HG03432 (cell line): ENCODE data around the gene CLIC5.

Experiments
- ATAC-seq: cut with Tn5 transposase; IDR thresholded peaks from one replicate; pipeline ENCODE4 v1.9.1; 2021; ENCODE audit warnings: mild to moderate bottlenecking, moderate library complexity; ENCODE audit not compliant: unreplicated experiment

Gene CLIC5

GRCh38 chr6:45900808-45901752, 114.6 kb downstream of the CLIC5 start:
- no peak for ATAC-seq

- ATAC-seq, result no peak
Measured at GRCh38 chr6:45899683-45899946, 116.0 kb downstream of the CLIC5 start.

- no peak for ATAC-seq
Measured at GRCh38 chr6:45898941-45899682, 116.5 kb downstream of the CLIC5 start.

GRCh38 chr6:45896783-45897441, 118.7 kb downstream of the CLIC5 start:
- no peak for ATAC-seq

GRCh38 chr6:45895569-45895968, 120.1 kb downstream of the CLIC5 start:
- no peak for ATAC-seq

GRCh38 chr6:45892696-45893245, 122.9 kb downstream of the CLIC5 start:
- no peak for ATAC-seq

GRCh38 chr6:45892196-45892595, 123.5 kb downstream of the CLIC5 start:
- ATAC-seq, result no peak

GRCh38 chr6:45886776-45887175, 128.9 kb downstream of the CLIC5 start:
- ATAC-seq, result no peak

GRCh38 chr6:45884336-45884735, 131.3 kb downstream of the CLIC5 start:
- no peak for ATAC-seq

GRCh38 chr6:45882671-45883070, 133.0 kb downstream of the CLIC5 start:
- no peak for ATAC-seq

- ATAC-seq, result no peak
Measured at GRCh38 chr6:45881705-45882467, 133.8 kb downstream of the CLIC5 start.

- ATAC-seq, result no peak
Measured at GRCh38 chr6:45880676-45881075, 135.0 kb downstream of the CLIC5 start.

GRCh38 chr6:45880159-45880558, 135.5 kb downstream of the CLIC5 start:
- no peak for ATAC-seq

- no peak for ATAC-seq
Measured at GRCh38 chr6:45877970-45878590, 137.6 kb downstream of the CLIC5 start.

GRCh38 chr6:45872827-45873365, 142.8 kb downstream of the CLIC5 start:
- no peak for ATAC-seq

GRCh38 chr6:45870531-45870930, 145.1 kb downstream of the CLIC5 start:
- no peak for ATAC-seq

GRCh38 chr6:45864651-45865050, 151.0 kb downstream of the CLIC5 start:
- no peak for ATAC-seq

- no peak for ATAC-seq
Measured at GRCh38 chr6:45858691-45859090, 157.0 kb downstream of the CLIC5 start.

- no peak for ATAC-seq
Measured at GRCh38 chr6:45857827-45858226, 157.8 kb downstream of the CLIC5 start.
